HepG2 (cell line): ENCODE measurements around the gene UBE2C. TPM values are rescaled to one million over a fixed set of nuclear protein-coding genes. Genes with fewer than 3 reads are reported as not detected.
A peak's percentile ranks its signal among the peaks of the same experiment; 100 is the strongest.

Source experiments
- ATAC-seq: fragments of 200-7000 bp; cut with Tn5 transposase; 3 replicates; pipeline ENCODE4 v1.9.1; 2020; ENCODE audit warnings: mild to moderate bottlenecking, moderate library complexity
- BruUV-seq: library from RNA; stranded (reverse); fragments of 400-500 nt; replicated peaks from 2 replicates; lab custom pipeline; 2021; lab: Mats Ljungman, UMichigan
- CTCF ChIA-PET: fragments of 300-600 bp; formaldehyde crosslinking; extraction: SDS; loops from one replicate; lab custom pipeline; 2021; ENCODE audit warnings: low total read pairs, inconsistent platforms, low intra/inter-chr PET ratio; lab: Yijun Ruan, JAX
- POLR2A ChIA-PET: fragments of 350-600 bp; sonication (Branson Sonifier 250); formaldehyde crosslinking; loops from one replicate; lab custom pipeline; 2020; ENCODE audit warnings: antibody characterized with exemption, inconsistent platforms; lab: Yijun Ruan, JAX
- DNase-seq: peaks from one replicate; pipeline ENCODE4 v3.0.0-alpha.2; 2015; ENCODE audit warnings: low spot score
- FAIRE-seq: peaks from 3 replicates; lab custom pipeline; 2011; peaks lifted over from hg19 to GRCh38; lab: Jason Lieb, UNC
- H2AFZ ChIP-seq: one replicate; pipeline ENCODE4 v1.6.1; 2011; ENCODE audit warnings: low read length, inconsistent platforms
- H3K27ac ChIP-seq: fragments of 300-600 bp; 3 replicates; pipeline ENCODE4 v1.8.0; 2011; ENCODE audit warnings: mixed run types, mild to moderate bottlenecking, mixed read lengths, low read length, inconsistent platforms; ENCODE audit not compliant: insufficient read depth; ENCODE audit errors: extremely low read length
- H3K27me3 ChIP-seq, 2 experiments: fragments of 200-600 bp in 1 of 2; 2 replicates in 1 of 2; 3 replicates in 1 of 2; pipeline versions ENCODE4 v1.6.0 to v1.8.0; 2011; ENCODE audit warnings: low read length in 2 of 2, mild to moderate bottlenecking in 2 of 2, moderate library complexity in 2 of 2, inconsistent platforms in 1 of 2; ENCODE audit not compliant: insufficient read depth in 2 of 2, control insufficient read depth in 1 of 2
- H3K36me3 ChIP-seq, 2 experiments: fragments of 200-600 bp in 1 of 2; replicated peaks in 1 of 2; 2 replicates in 1 of 2; 3 replicates in 1 of 2; pipeline versions ENCODE4 v1.5.1 to v1.8.0; 2011; ENCODE audit warnings: low read length in 2 of 2, inconsistent platforms in 1 of 2; ENCODE audit not compliant: insufficient read depth in 2 of 2, control insufficient read depth in 1 of 2
- H3K4me1 ChIP-seq: 2 replicates; pipeline ENCODE4 v1.5.1; 2012; ENCODE audit warnings: low read length, inconsistent platforms; ENCODE audit not compliant: insufficient read depth
- H3K4me2 ChIP-seq: 2 replicates; pipeline ENCODE4 v1.6.0; 2011; ENCODE audit warnings: low read depth, low read length, inconsistent platforms
- H3K4me3 ChIP-seq, 3 experiments: fragments of 200-600 bp in 1 of 3; sonication (generic), shearing (Covaris generic) in 1 of 3; replicated peaks in 1 of 3; 2 replicates each; pipeline ENCODE4 v1.5.1; 2011 to 2016; ENCODE audit warnings: low read length in 3 of 3, inconsistent platforms in 2 of 3, low read depth in 2 of 3, mild to moderate bottlenecking in 2 of 3, control low read depth in 1 of 3, mixed read lengths in 1 of 3; ENCODE audit not compliant: insufficient read depth in 1 of 3
- H3K79me2 ChIP-seq: one replicate; pipeline ENCODE4 v1.6.1; 2011; ENCODE audit warnings: low read length, inconsistent platforms; ENCODE audit not compliant: insufficient read depth
- H3K9ac ChIP-seq: 2 replicates; pipeline ENCODE4 v1.6.0; 2011; ENCODE audit warnings: mild to moderate bottlenecking, low read depth, low read length, inconsistent platforms; ENCODE audit not compliant: insufficient read depth
- H3K9me3 ChIP-seq: 2 replicates; pipeline ENCODE4 v1.5.1; 2012; ENCODE audit warnings: mild to moderate bottlenecking, low read length
- H4K20me1 ChIP-seq: 2 replicates; pipeline ENCODE4 v1.6.0; 2011; ENCODE audit warnings: inconsistent platforms, mild to moderate bottlenecking, low read length, moderate library complexity; ENCODE audit not compliant: insufficient read depth
- BATF2 ChIP-seq: sonication (generic); formaldehyde crosslinking; IDR thresholded peaks from 2 replicates; pipeline ENCODE4 v1.8.0; 2022; ENCODE audit warnings: mild to moderate bottlenecking, missing genetic modification reagents, moderate library complexity
- EEA1 ChIP-seq: sonication (generic); formaldehyde crosslinking; IDR thresholded peaks from 2 replicates; pipeline ENCODE4 v1.5.1; 2020; ENCODE audit warnings: mild to moderate bottlenecking, missing genetic modification reagents, borderline replicate concordance
- HDAC6 ChIP-seq: fragments of 200-600 bp; sonication (generic); IDR thresholded peaks from 2 replicates; pipeline ENCODE4 v1.7.0; 2017; ENCODE audit warnings: mild to moderate bottlenecking, antibody characterized with exemption, low read length, low read depth
- HOXA7 ChIP-seq: sonication (generic); formaldehyde crosslinking; IDR thresholded peaks from 2 replicates; pipeline ENCODE4 v1.8.1; 2022; ENCODE audit warnings: mild to moderate bottlenecking, missing genetic modification reagents, moderate library complexity
- KAT2B ChIP-seq: fragments of 150-350 bp; IDR thresholded peaks from 2 replicates; pipeline ENCODE4 v1.6.1; 2014; ENCODE audit warnings: low read depth, low read length, borderline replicate concordance
- KDM5A ChIP-seq: fragments of 200-600 bp; sonication (generic); IDR thresholded peaks from 2 replicates; pipeline ENCODE4 v1.7.0; 2018; ENCODE audit warnings: antibody characterized with exemption, mild to moderate bottlenecking, low read length, borderline replicate concordance
- MIER3 ChIP-seq: IDR thresholded peaks from 2 replicates; pipeline ENCODE4 v1.6.1; 2016; ENCODE audit warnings: missing compliant biosample characterization, borderline replicate concordance
- NR2C2 ChIP-seq: sonication (generic); formaldehyde crosslinking; IDR thresholded peaks from 2 replicates; pipeline ENCODE4 v1.4.0; 2020; ENCODE audit warnings: missing genetic modification reagents, mild to moderate bottlenecking, moderate library complexity, borderline replicate concordance
- NR2F1 ChIP-seq, 2 experiments: fragments of 450-650 bp in 1 of 2; formaldehyde crosslinking in 1 of 2; IDR thresholded peaks; 2 replicates each; pipeline versions ENCODE4 v1.5.0 to v1.6.1; 2016 to 2020; ENCODE audit warnings: mild to moderate bottlenecking in 1 of 2, missing compliant biosample characterization in 1 of 2, missing genetic modification reagents in 1 of 2, moderate library complexity in 1 of 2
- PREB ChIP-seq: sonication (generic); formaldehyde crosslinking; IDR thresholded peaks from 2 replicates; pipeline ENCODE4 v1.4.0; 2020; ENCODE audit warnings: missing genetic modification reagents
- THAP11 ChIP-seq: IDR thresholded peaks from 2 replicates; pipeline ENCODE4 v1.6.1; 2016; ENCODE audit warnings: missing biosample characterization, missing genetic modification reagents
- ZBTB44 ChIP-seq: sonication (generic); formaldehyde crosslinking; IDR thresholded peaks from 2 replicates; pipeline ENCODE4 v1.4.0; 2020; ENCODE audit warnings: missing genetic modification reagents
- ZIK1 ChIP-seq: sonication (generic); formaldehyde crosslinking; IDR thresholded peaks from 2 replicates; pipeline ENCODE4 v1.5.0; 2020; ENCODE audit warnings: mild to moderate bottlenecking, low read depth, missing genetic modification reagents, borderline replicate concordance
- ZKSCAN8 ChIP-seq: IDR thresholded peaks from 2 replicates; pipeline ENCODE4 v1.6.1; 2016; ENCODE audit warnings: borderline replicate concordance, missing genetic modification reagents, missing compliant biosample characterization
- ZNF207 ChIP-seq: fragments of 450-650 bp; IDR thresholded peaks from 2 replicates; pipeline ENCODE4 v1.6.1; 2016; ENCODE audit warnings: antibody characterized with exemption, borderline replicate concordance
- ZNF274 ChIP-seq: sonication (generic); formaldehyde crosslinking; IDR thresholded peaks from 2 replicates; pipeline ENCODE4 v1.5.1; 2020; ENCODE audit warnings: mild to moderate bottlenecking, missing genetic modification reagents
- ZNF280B ChIP-seq: sonication (generic); formaldehyde crosslinking; IDR thresholded peaks from 2 replicates; pipeline ENCODE4 v1.5.0; 2020; ENCODE audit warnings: missing genetic modification reagents, mild to moderate bottlenecking, borderline replicate concordance
- ZNF607 ChIP-seq: sonication (generic); formaldehyde crosslinking; IDR thresholded peaks from 2 replicates; pipeline ENCODE4 v1.5.1; 2020; ENCODE audit warnings: missing genetic modification reagents, mild to moderate bottlenecking, borderline replicate concordance
- WGBS: methylation state at CpG from one replicate; pipeline ENCODE4 v1.1.6; 2017; ENCODE audit warnings: low lambda C conversion rate; 5-methylcytosine and 5-hydroxymethylcytosine counted together
- in situ Hi-C: cut with HindIII; loops from 2 replicates; pipeline ENCODE4 v1.10.0; 2017; ENCODE audit warnings: low pct_unique_long_range_greater_than_20kb; ENCODE audit not compliant: extremely low pct_ligation_motif_present
- intact Hi-C: fragments of 100-400 bp; cut with micrococcal nuclease; formaldehyde crosslinking; loops from one replicate; pipeline ENCODE4 v1.10.0; 2022; ENCODE audit not compliant: unreplicated experiment
- polyA plus RNA-seq, 8 experiments: library from polyadenylated mRNA; depleted of rRNA in 3 of 8; stranded (reverse) in 7 of 8; unstranded in 1 of 8; fragments of >200 nt; fragmentation: Illumina TruSeq in 4 of 8; extraction: Trizol in 4 of 8; gene quantifications; 2 replicates each; pipeline versions ENCODE4 v1.2.1 to v1.2.3, GENCODE V29; 2011 to 2016; ENCODE audit warnings: low read depth in 4 of 8, missing spikeins in 1 of 8, mixed read lengths in 1 of 8; ENCODE audit not compliant: insufficient read depth in 1 of 8
- total RNA-seq, 5 experiments: library from RNA; depleted of rRNA; stranded (reverse); fragments of >200 nt; fragmentation: Illumina TruSeq; extraction: Trizol; gene quantifications; 2 replicates each; pipeline ENCODE4 v1.2.3, GENCODE V29; 2016; ENCODE audit warnings: low read depth in 1 of 5

The UBE2C gene
- total and polyA plus RNA-seq, 2 of the 13 experiments (the other 11 are each of a cell fraction or from before 2014, with no cell fraction given), result 100 to 123 TPM

GRCh38 chr20:45827030-45827652, 14.7 kb downstream of the UBE2C start, which contains the start of gene TNNC2:
TNNC2 (minus strand) TSS chr20:45827312; CDS start chr20:45827248, 64 bp downstream.
- Histone ChIP-seq H3K36me3 (no peaks in the 10 kb centered on the region), H3K27ac (no peak within 1 kb of the TSS), H3K9me3 (no peaks in the 10 kb centered on the region), H3K4me3 (peak within 1 kb of the TSS in 1 of 3 experiments; percentile 45; a peak in 2 of 6 replicates), H3K4me1 (peaks cover 76% of the 10 kb centered on the region), H4K20me1 (no peaks in the 10 kb centered on the region), H2AFZ (peak within 1 kb of the TSS; percentile 13), H3K79me2 (no peaks in the 10 kb centered on the region), H3K27me3 (no peaks in the 10 kb centered on the region), H3K9ac (peak within 1 kb of the TSS; percentile 17; the same call in 1 of the 2 replicates), H3K4me2 (peak within 1 kb of the TSS; percentile 77)
- BruUV-seq, result no TSS peak
- intact Hi-C loops, result no loop called here
- ChIA-PET CTCF (no interaction called here), POLR2A (interaction anchor here (0.7 to 1.7 kb wide), 6 partner anchors 14 to 412 kb away, joined by 3 to 6 read pairs (median 5); partner anchors contain the start of genes ACOT8, DNTTIP1, PCIF1 and PIGT)
- 40% methylated on average over 7 of the region's 8 CpGs for WGBS
- ATAC-seq, result peak; percentile 61
- FAIRE-seq, result peak; percentile 40
- in situ Hi-C loops, result loop anchor here (5.0 kb wide), 1 partner anchor 120 kb away; no protein-coding TSS in a partner anchor
- peak; percentile 48 for DNase-seq
- TF ChIP-seq KDM5A, result no peak
- TF ChIP-seq ZNF607 (CRISPR knock-in tag), result peak; percentile 60; the same call in 1 of the 2 replicates
- TF ChIP-seq ZBTB44, result no peak
- TF ChIP-seq NR2F1 (CRISPR knock-in tag; IDR thresholded peaks at IDR 0.05), result 0 out of 4 replicates have a peak, but pooled peaks of 1 of the 2 experiments have one; percentile 40
- TF ChIP-seq NR2C2 (CRISPR knock-in tag), result no peak
- 0 out of 2 replicates have a peak, but pooled peaks have one; percentile 2 for TF ChIP-seq THAP11 (CRISPR knock-in tag)
- no peak for TF ChIP-seq PREB (CRISPR knock-in tag)
- TF ChIP-seq ZIK1 (CRISPR knock-in tag), result no peak
- 0 out of 2 replicates have a peak, but pooled peaks have one; percentile 30 for TF ChIP-seq ZNF274 (CRISPR knock-in tag)
- no peak for TF ChIP-seq ZKSCAN8
- no peak for TF ChIP-seq MIER3 (CRISPR knock-in tag)
- no peak for TF ChIP-seq HOXA7
- no peak for TF ChIP-seq BATF2
- TF ChIP-seq ZNF280B, result 0 out of 2 replicates have a peak, but pooled peaks have one; percentile 10
- no peak for TF ChIP-seq KAT2B
- TF ChIP-seq EEA1, result no peak
- no peak for TF ChIP-seq HDAC6
- no peak for TF ChIP-seq ZNF207
